ENCODE data around the gene HSD17B14.

HSD17B14 gene

GRCh38 chr19:48837687-48838086, 1.4 kb upstream of the HSD17B14 start:
- no peaks in the 10 kb centered on the region for H3K9me3 ChIP-seq (ENCODE audit: control insufficient read depth, low read length)
- peaks cover 10% of the 10 kb centered on the region for H3K27me3 ChIP-seq (ENCODE audit: control insufficient read depth, insufficient read depth, low read length)
- H3K4me1 ChIP-seq (ENCODE audit: control insufficient read depth, insufficient read depth, low read length), result peaks cover 18% of the 10 kb centered on the region
- H3K36me3 ChIP-seq (ENCODE audit: control insufficient read depth, insufficient read depth, low read length), result no peaks in the 10 kb centered on the region
- no peak overlapping the region for H3K4me3 ChIP-seq (ENCODE audit: low read length)
- H3K9ac ChIP-seq (ENCODE audit: low read length), result no peak overlapping the region

- H3K4me1 ChIP-seq (ENCODE audit: control insufficient read depth, insufficient read depth, low read length), result peaks cover 18% of the 10 kb centered on the region
- no peaks in the 10 kb centered on the region for H3K36me3 ChIP-seq (ENCODE audit: control insufficient read depth, insufficient read depth, low read length)
- no peaks in the 10 kb centered on the region for H3K9me3 ChIP-seq (ENCODE audit: control insufficient read depth, low read length)
- H3K9ac ChIP-seq (ENCODE audit: low read length), result peak overlapping the region; percentile 54
- H3K4me3 ChIP-seq (ENCODE audit: low read length), result no peak overlapping the region
- peaks cover 10% of the 10 kb centered on the region for H3K27me3 ChIP-seq (ENCODE audit: control insufficient read depth, insufficient read depth, low read length)
Measured at GRCh38 chr19:48837051-48837524, 797 bp upstream of the HSD17B14 start.

DNA sequence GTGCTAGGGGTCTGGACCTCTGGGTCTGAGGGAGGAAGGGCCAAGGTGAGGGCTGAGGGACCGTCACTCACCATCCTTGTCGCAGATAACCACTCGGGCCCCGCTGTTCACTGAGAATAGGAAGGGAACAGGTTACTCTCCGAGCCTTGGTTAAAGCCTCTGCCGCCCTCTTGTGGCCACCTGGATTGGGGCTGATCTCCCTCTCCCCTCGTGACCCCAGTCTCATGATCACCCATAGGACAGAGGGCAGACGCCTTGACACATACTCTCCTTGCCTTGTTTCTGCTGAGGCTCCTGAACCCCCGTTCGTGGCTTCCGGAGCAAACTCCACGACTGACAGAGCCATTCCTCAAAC, 580 bp downstream of the HSD17B14 start:
- H3K36me3 ChIP-seq (ENCODE audit: control insufficient read depth, insufficient read depth, low read length), result no peaks in the 10 kb centered on the region
- H3K4me3 ChIP-seq (ENCODE audit: low read length), result no peak overlapping the region
- peaks cover 18% of the 10 kb centered on the region for H3K4me1 ChIP-seq (ENCODE audit: control insufficient read depth, insufficient read depth, low read length)
- H3K27me3 ChIP-seq (ENCODE audit: control insufficient read depth, insufficient read depth, low read length), result peaks cover 10% of the 10 kb centered on the region
- H3K9ac ChIP-seq (ENCODE audit: low read length), result peak overlapping the region; percentile 54
- no peaks in the 10 kb centered on the region for H3K9me3 ChIP-seq (ENCODE audit: control insufficient read depth, low read length)

DNA sequence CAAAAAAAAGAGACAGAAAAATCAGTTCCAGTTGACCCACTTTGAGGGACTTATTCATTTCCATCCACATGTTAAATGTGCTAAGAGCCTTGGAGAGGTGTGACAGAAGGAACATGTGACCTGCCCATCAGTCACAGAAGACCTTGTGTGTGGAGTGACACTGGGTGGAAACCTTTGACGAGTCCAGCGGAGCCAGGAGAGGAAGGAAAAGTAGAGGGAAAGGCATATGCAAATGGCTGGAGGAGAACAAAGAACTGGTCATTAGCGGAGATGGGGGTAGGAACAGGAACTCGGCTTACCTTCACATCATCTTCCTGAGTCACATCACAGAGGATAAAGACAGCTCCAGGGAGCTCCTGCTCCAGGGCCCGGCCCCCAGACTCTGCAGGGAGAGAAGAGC, 2.3 kb downstream of the HSD17B14 start:
- Histone ChIP-seq H3K27me3 (ENCODE audit: control insufficient read depth, insufficient read depth, low read length) (peaks cover 10% of the 10 kb centered on the region), H3K4me3 (ENCODE audit: low read length) (no peak overlapping the region), H3K9me3 (ENCODE audit: control insufficient read depth, low read length) (no peaks in the 10 kb centered on the region), H3K4me1 (ENCODE audit: control insufficient read depth, insufficient read depth, low read length) (peaks cover 18% of the 10 kb centered on the region), H3K36me3 (ENCODE audit: control insufficient read depth, insufficient read depth, low read length) (no peaks in the 10 kb centered on the region), H3K9ac (ENCODE audit: low read length) (no peak overlapping the region)

DNA sequence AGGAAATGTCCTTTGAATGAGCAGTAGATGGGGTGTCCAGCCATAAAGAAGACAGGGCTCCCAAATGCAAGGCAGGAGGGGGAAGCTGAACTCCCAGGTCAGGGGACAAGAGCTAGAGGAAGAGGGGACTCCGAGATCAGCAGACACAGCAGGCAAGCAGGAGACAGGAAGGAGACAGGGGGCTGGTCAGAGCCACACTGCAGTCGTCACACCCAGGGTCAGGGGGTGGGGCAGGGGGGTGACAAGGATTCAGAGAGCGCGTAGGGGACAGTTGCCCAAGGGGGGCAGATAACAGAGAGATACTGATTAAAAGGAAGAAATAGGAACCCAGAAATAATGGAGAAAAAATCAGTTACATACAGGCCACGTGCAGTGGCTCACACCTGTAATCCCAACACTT, 3.2 kb downstream of the HSD17B14 start:
- Histone ChIP-seq H3K36me3 (ENCODE audit: control insufficient read depth, insufficient read depth, low read length) (no peaks in the 10 kb centered on the region), H3K9me3 (ENCODE audit: control insufficient read depth, low read length) (no peaks in the 10 kb centered on the region)

DNA sequence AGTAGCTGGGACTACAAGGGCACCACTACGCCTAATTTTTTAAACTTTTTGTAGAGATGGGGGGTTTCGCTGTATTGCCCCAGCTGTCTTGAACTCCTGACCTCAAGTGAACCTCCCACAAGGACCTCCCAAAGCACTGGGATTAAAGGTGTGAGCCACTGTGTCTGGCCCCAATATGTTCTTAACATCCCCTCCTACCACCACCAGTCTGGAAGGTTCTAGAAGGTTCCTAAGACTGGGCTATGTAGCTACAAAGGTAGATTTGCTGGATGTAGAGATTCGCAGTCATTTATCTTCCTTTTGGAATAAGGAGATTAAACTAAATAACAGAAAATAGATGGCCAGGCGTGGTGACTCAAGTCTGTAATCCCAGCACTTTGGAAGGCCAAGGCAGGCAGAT, 5.3 kb downstream of the HSD17B14 start:
- peaks cover 8% of the 10 kb centered on the region for H3K4me1 ChIP-seq (ENCODE audit: control insufficient read depth, insufficient read depth, low read length)
- H3K27me3 ChIP-seq (ENCODE audit: control insufficient read depth, insufficient read depth, low read length), result no peaks in the 10 kb centered on the region
- H3K9ac ChIP-seq (ENCODE audit: low read length), result no peak overlapping the region
- H3K4me3 ChIP-seq (ENCODE audit: low read length), result no peak overlapping the region
- H3K36me3 ChIP-seq (ENCODE audit: control insufficient read depth, insufficient read depth, low read length), result no peaks in the 10 kb centered on the region
- no peaks in the 10 kb centered on the region for H3K9me3 ChIP-seq (ENCODE audit: control insufficient read depth, low read length)

More for the DNA sequence above, 3.2 kb downstream of the HSD17B14 start:
- no peak overlapping the region for H3K4me3 ChIP-seq (ENCODE audit: low read length)
- no peak overlapping the region for H3K9ac ChIP-seq (ENCODE audit: low read length)
- peaks cover 18% of the 10 kb centered on the region for H3K4me1 ChIP-seq (ENCODE audit: control insufficient read depth, insufficient read depth, low read length)
- peaks cover 10% of the 10 kb centered on the region for H3K27me3 ChIP-seq (ENCODE audit: control insufficient read depth, insufficient read depth, low read length)

DNA sequence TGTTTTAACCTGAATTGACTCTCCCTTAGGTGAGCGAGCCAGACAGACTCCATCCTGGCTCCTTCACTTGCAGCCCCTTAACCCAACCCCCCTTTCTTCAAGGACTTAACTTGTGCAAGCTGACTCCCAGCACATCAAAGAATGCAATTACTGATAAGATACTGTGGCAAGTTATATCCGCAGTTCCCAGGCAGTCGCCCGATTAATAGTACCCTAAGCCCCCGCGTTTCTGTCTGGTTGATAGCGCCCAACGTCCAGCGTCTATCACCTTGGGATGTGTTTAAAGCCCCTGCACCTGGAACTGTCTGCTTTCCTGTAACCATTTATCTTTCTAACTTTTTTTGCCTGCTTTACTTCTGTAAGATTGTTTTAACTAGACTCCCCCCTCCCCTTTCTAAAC, 6.2 kb downstream of the HSD17B14 start:
- H3K27me3 ChIP-seq (ENCODE audit: control insufficient read depth, insufficient read depth, low read length), result no peaks in the 10 kb centered on the region
- no peak overlapping the region for H3K4me3 ChIP-seq (ENCODE audit: low read length)
- no peaks in the 10 kb centered on the region for H3K9me3 ChIP-seq (ENCODE audit: control insufficient read depth, low read length)
- no peaks in the 10 kb centered on the region for H3K4me1 ChIP-seq (ENCODE audit: control insufficient read depth, insufficient read depth, low read length)
- no peak overlapping the region for H3K9ac ChIP-seq (ENCODE audit: low read length)
- H3K36me3 ChIP-seq (ENCODE audit: control insufficient read depth, insufficient read depth, low read length), result no peaks in the 10 kb centered on the region

DNA sequence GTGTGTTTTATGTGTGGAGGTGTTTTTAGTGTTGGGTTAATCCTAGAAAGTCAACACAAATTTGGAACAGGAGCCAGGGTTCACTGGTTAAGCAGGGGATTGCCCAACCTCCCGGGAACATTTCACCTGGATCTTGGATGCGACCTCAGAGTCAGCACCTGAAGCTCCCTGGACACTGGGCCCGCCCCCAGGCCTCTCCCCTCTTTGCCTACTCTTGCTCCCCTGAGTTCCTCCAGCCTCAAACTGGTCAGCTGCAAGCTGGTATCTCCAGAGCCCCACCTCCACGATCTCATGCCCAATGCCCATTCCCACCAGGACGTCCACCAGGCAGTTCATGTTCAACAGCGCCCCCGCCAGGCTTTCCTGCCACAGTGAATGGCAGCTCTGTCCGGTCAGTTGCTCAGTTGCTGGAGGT, 9.7 kb downstream of the HSD17B14 start:
- H3K9me3 ChIP-seq (ENCODE audit: control insufficient read depth, low read length), result no peaks in the 10 kb centered on the region
- no peak overlapping the region for H3K4me3 ChIP-seq (ENCODE audit: low read length)
- no peak overlapping the region for H3K9ac ChIP-seq (ENCODE audit: low read length)
- H3K27me3 ChIP-seq (ENCODE audit: control insufficient read depth, insufficient read depth, low read length), result no peaks in the 10 kb centered on the region
- no peaks in the 10 kb centered on the region for H3K4me1 ChIP-seq (ENCODE audit: control insufficient read depth, insufficient read depth, low read length)
- no peaks in the 10 kb centered on the region for H3K36me3 ChIP-seq (ENCODE audit: control insufficient read depth, insufficient read depth, low read length)

GRCh38 chr19:48822514-48822913, 13.8 kb downstream of the HSD17B14 start:
- Histone ChIP-seq H3K27me3 (ENCODE audit: control insufficient read depth, insufficient read depth, low read length) (no peaks in the 10 kb centered on the region), H3K36me3 (ENCODE audit: control insufficient read depth, insufficient read depth, low read length) (no peaks in the 10 kb centered on the region), H3K4me3 (ENCODE audit: low read length) (no peak overlapping the region), H3K4me1 (ENCODE audit: control insufficient read depth, insufficient read depth, low read length) (peaks cover 16% of the 10 kb centered on the region), H3K9me3 (ENCODE audit: control insufficient read depth, low read length) (no peaks in the 10 kb centered on the region), H3K9ac (ENCODE audit: low read length) (no peak overlapping the region)

DNA sequence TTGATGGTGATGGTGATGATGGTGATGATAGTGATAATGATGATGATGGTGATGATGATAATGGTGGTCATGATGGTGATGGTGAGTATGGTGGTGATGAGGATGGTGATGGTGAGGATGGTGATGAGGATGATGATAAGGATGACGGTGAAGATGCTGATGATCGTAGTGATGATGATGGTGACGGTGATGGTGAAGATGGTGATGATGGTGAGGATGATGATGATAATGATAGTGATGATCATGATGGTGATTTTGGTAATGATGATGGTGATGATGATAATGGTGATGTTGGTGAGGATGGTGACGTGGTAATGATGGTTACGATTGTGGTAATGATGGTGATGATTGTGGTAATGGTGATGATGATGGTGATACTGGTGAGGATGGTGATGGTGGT, 14.7 kb downstream of the HSD17B14 start:
- no peaks in the 10 kb centered on the region for H3K9me3 ChIP-seq (ENCODE audit: control insufficient read depth, low read length)
- no peaks in the 10 kb centered on the region for H3K27me3 ChIP-seq (ENCODE audit: control insufficient read depth, insufficient read depth, low read length)
- H3K36me3 ChIP-seq (ENCODE audit: control insufficient read depth, insufficient read depth, low read length), result no peaks in the 10 kb centered on the region
- peaks cover 16% of the 10 kb centered on the region for H3K4me1 ChIP-seq (ENCODE audit: control insufficient read depth, insufficient read depth, low read length)
- no peak overlapping the region for H3K9ac ChIP-seq (ENCODE audit: low read length)
- H3K4me3 ChIP-seq (ENCODE audit: low read length), result no peak overlapping the region

DNA sequence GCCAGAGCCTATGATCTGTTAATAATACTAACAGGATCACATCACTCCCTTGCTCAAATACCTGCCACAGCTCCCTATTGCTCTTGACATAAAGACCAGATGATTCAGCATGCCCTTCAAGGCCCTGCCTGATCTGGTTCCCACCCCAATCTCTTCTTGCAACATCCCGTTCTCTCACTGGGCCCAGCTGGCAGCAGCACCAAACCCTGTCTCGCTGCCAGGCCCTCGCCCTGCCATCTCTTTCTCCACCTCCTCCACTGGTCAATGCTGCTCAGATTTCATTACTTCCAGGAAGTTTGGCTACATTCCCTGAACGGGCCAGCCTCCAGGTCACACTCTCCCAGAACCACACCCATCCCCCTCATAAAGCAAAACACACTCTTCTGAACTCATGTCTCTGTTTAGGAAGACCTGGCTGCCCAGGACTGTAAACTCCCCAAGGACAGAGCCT, 16.9 kb downstream of the HSD17B14 start:
- H3K9me3 ChIP-seq (ENCODE audit: control insufficient read depth, low read length), result no peaks in the 10 kb centered on the region
- H3K4me1 ChIP-seq (ENCODE audit: control insufficient read depth, insufficient read depth, low read length), result peaks cover 22% of the 10 kb centered on the region
- H3K9ac ChIP-seq (ENCODE audit: low read length), result peak overlapping the region; percentile 18
- no peak overlapping the region for H3K4me3 ChIP-seq (ENCODE audit: low read length)
- no peaks in the 10 kb centered on the region for H3K36me3 ChIP-seq (ENCODE audit: control insufficient read depth, insufficient read depth, low read length)
- no peaks in the 10 kb centered on the region for H3K27me3 ChIP-seq (ENCODE audit: control insufficient read depth, insufficient read depth, low read length)

DNA sequence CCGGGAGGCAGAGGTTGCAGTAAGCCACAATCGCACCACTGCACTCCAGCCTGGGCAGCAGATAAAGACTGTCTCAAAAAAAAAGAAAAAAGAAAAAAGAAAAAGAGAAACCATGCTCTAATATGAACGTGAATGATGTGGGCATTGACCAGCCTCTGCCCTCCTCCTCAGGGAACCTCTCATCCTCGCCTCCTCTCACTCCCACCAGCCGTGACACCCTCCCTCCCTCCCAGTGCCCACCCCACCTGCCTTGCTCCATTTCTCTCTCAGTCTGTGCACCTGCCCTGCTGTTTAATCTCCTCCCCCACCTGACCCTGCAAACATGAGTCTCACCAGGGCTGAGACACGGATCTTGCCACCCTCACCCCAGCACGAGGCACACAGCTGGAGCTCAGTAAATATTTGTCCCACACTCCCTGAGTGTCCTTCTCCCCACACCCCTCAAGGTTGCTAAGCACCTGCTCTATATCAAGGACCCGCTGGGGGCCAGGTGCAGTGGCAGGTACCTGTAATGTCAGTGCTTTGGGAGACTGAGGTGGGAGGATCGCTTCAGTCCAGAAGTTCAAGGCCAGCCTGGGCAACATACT, 18.0 kb downstream of the HSD17B14 start:
- Histone ChIP-seq H3K4me3 (ENCODE audit: low read length) (no peak overlapping the region), H3K9ac (ENCODE audit: low read length) (no peak overlapping the region), H3K4me1 (ENCODE audit: control insufficient read depth, insufficient read depth, low read length) (peaks cover 22% of the 10 kb centered on the region), H3K9me3 (ENCODE audit: control insufficient read depth, low read length) (no peaks in the 10 kb centered on the region), H3K27me3 (ENCODE audit: control insufficient read depth, insufficient read depth, low read length) (no peaks in the 10 kb centered on the region), H3K36me3 (ENCODE audit: control insufficient read depth, insufficient read depth, low read length) (no peaks in the 10 kb centered on the region)

Measured in mucosa of stomach (tissue), 1 donor.